ENCODE results near the gene AKAP8.
"Not testable (repeated sequence)": the region's sequence is repeated elsewhere in the genome, so short reads cannot be mapped to it uniquely, and the experiment has no call there.

The AKAP8 gene

GRCh38 chr19:15358918-15359317, 20.7 kb downstream of the AKAP8 start:
- no peak for DNase-seq (ENCODE audit: low read depth in 1 of 2, low spot score in 1 of 2)
- in situ Hi-C loops (cut with HindIII; ENCODE audit: low pct_unique_long_range_greater_than_20kb, low sequenced_read_pairs), result no loop called here
- no peak for TF ChIP-seq JUND (IDR thresholded peaks at IDR 0.05; ENCODE audit: low read depth)

GRCh38 chr19:15357906-15358305, 21.7 kb downstream of the AKAP8 start:
- in situ Hi-C loops (cut with HindIII; ENCODE audit: low pct_unique_long_range_greater_than_20kb, low sequenced_read_pairs), result no loop called here
- TF ChIP-seq JUND (IDR thresholded peaks at IDR 0.05; ENCODE audit: low read depth), result no peak
- no peak for DNase-seq (ENCODE audit: low read depth in 1 of 2, low spot score in 1 of 2)

DNA sequence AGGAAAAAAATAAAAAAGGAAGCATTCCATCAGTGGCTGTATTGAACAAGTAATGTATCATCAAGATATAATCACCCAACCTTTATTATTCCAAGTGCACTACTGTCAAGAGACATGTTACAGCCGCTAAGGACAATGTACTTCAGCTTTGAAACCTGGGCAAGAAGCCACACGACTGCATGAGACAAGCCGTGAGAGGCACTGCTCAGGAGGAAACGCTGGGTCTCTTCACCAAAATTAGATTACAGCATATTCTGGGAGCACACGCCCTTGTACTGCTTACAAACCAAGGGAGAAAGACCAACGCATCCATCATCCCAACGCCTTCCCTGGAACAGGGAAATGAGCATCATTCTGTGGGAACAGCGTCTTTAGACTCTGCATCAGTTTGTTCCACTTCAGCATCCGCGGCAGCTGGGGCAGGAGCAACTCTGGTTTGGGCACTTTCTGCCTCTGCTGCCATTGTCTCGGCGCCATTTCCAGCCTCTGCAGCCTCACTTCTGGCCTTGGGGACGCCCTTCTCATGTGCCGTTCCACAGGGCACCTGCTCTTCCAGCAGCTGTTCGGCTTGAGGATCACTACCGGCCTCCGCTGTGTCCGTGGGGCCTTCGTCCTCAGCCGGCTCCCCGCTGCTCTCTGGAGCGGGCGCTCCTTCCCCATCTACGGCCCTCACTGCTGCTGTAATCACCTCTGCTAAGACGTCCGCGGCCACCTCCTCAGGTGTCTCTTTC, 24.9 kb downstream of the AKAP8 start:
- in situ Hi-C loops (cut with HindIII; ENCODE audit: low pct_unique_long_range_greater_than_20kb, low sequenced_read_pairs), result no loop called here
- no peak for TF ChIP-seq JUND (IDR thresholded peaks at IDR 0.05; ENCODE audit: low read depth)
- DNase-seq (ENCODE audit: low read depth in 1 of 2, low spot score in 1 of 2), result no peak

DNA sequence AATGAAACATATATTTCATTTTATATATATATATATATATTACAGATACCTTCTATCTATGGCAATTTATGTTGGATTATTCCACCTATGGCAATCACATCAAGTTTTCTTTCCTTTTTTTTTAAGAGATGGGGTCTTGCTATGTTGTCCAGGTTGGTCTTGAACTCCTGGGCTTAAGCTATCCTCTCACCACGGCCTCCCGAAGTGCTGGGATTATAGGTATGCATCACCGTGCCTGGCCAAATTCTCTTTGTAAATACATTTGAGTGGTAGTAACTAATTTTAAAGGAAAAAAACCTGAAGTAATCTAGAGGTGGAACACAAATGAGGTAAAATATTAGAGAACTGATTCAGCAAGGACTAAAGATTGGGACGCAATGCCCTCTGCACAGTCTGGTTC, 25.7 kb downstream of the AKAP8 start:
- in situ Hi-C loops (cut with HindIII; ENCODE audit: low pct_unique_long_range_greater_than_20kb, low sequenced_read_pairs), result no loop called here
- no peak for TF ChIP-seq JUND (IDR thresholded peaks at IDR 0.05; ENCODE audit: low read depth)
- no peak for DNase-seq (ENCODE audit: low read depth in 1 of 2, low spot score in 1 of 2)

DNA sequence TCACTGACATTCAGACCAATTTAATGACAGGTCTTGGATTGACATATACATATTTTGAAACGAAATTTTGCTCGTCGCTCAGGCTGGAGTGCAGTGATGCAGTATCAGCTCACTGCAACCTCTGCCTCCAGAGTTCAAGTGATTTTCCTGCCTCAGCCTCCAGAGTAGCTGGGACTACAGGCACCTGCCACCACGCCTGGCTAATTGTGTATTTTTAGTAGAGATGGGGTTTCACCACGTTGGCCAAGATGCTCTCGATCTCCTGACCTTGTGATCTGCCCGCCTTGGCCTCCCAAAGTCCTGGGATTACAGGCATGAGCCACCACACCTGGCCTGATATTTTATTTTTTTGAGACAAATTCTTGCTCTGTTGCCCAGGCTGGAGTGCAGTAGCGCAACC, 27.1 kb downstream of the AKAP8 start:
- in situ Hi-C loops (cut with HindIII; ENCODE audit: low pct_unique_long_range_greater_than_20kb, low sequenced_read_pairs); DNase-seq (ENCODE audit: low read depth in 1 of 2, low spot score in 1 of 2): not testable (repeated sequence)

GRCh38 chr19:15341328-15341727, 38.3 kb downstream of the AKAP8 start:
- in situ Hi-C loops (cut with HindIII; ENCODE audit: low pct_unique_long_range_greater_than_20kb, low sequenced_read_pairs); DNase-seq (ENCODE audit: low read depth in 1 of 2, low spot score in 1 of 2): not testable (repeated sequence)

DNA sequence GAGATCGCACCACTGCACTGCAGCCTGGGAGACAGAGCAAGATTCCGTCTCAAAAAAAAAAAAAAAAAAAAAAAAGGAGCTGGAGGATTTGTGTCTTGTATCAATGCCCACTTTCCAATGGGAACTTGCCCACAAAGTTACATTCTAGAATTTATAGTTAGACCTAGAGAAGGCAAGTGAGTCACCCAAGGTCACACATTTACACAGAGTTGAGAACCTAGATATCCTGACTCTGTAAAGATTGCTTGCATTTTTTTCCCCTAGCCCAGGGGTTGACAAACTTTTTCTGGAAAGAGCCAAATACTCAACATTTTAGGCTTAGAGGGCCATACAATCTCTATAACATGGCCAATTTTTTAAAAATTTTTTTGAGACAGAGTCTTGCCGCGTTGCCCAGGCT, 39.5 kb downstream of the AKAP8 start:
- no peak for DNase-seq (ENCODE audit: low read depth in 1 of 2, low spot score in 1 of 2)
- in situ Hi-C loops (cut with HindIII; ENCODE audit: low pct_unique_long_range_greater_than_20kb, low sequenced_read_pairs), result no loop called here
- no peak for TF ChIP-seq JUND (IDR thresholded peaks at IDR 0.05; ENCODE audit: low read depth)

- no peak for TF ChIP-seq JUND (IDR thresholded peaks at IDR 0.05; ENCODE audit: low read depth)
- DNase-seq (ENCODE audit: low read depth in 1 of 2, low spot score in 1 of 2), result no peak
- in situ Hi-C loops (cut with HindIII; ENCODE audit: low pct_unique_long_range_greater_than_20kb, low sequenced_read_pairs), result no loop called here
Measured at GRCh38 chr19:15337202-15337601, 42.4 kb downstream of the AKAP8 start.

DNA sequence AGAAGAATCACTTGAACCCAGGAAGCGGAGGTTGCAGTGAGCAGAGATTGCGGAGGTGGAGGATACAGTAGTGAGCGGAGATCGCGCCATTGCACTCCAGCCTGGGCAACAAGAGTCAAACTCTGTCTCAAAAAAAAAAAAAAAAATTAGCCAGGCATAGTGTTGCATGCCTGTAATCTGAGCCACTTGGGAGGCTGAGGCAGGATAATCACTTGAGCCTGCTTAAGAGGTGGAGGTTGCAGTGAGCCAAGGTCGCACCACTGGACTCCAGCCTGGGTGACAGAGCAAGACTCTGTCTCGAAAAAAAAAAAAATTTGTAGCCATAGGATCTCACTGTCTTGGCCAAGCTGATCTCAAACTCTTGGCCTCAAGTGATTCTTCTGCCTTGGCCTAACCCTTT, 43.6 kb downstream of the AKAP8 start:
- DNase-seq (ENCODE audit: low read depth in 1 of 2, low spot score in 1 of 2); in situ Hi-C loops (cut with HindIII; ENCODE audit: low pct_unique_long_range_greater_than_20kb, low sequenced_read_pairs): not testable (repeated sequence)

DNA sequence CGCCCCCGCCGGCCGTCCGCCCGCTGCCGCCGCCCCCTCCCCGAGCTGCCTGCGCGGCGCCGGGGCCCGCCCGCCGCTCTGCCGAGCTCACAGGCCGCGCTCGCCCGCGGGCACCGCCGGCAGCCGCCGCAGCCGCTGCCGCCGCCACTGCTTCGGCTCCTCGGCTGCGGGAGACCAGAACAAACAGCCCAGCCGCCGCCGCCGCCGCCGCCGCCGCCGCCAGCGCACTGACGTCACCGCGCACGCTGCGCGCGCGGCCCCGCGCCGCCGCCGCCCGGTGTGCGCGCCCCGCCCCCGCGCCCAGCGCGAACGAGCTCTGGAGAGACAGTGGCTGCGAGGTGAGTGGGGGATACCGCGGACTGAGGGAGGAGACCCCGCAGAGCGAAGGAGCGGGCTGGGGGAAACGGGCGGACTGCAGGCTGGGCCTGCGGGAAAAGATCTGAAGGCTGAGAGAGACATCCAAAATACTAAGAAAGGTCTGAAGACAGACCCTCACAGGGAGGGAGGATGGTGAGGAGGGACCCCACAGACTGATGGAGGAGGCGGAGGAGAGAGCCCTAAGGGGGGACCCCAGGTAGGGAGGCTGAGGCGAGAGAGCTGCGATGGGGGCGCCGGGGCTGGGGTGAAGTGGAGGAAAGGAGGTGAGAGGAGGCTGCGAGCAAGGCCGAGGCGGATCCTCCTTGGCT, 47.1 kb downstream of the AKAP8 start, which contains the start of gene BRD4:
Gene BRD4, minus strand, starts transcription at position 229 of the 686 bp plus-strand sequence. CDS start 59,440 bp downstream, outside the sequence.
- in situ Hi-C loops (cut with HindIII; ENCODE audit: low pct_unique_long_range_greater_than_20kb, low sequenced_read_pairs), result no loop called here
- peak; percentile 64 to 81 for DNase-seq (ENCODE audit: low read depth in 1 of 2, low spot score in 1 of 2)
- no peak for TF ChIP-seq JUND (IDR thresholded peaks at IDR 0.05; ENCODE audit: low read depth)

DNA sequence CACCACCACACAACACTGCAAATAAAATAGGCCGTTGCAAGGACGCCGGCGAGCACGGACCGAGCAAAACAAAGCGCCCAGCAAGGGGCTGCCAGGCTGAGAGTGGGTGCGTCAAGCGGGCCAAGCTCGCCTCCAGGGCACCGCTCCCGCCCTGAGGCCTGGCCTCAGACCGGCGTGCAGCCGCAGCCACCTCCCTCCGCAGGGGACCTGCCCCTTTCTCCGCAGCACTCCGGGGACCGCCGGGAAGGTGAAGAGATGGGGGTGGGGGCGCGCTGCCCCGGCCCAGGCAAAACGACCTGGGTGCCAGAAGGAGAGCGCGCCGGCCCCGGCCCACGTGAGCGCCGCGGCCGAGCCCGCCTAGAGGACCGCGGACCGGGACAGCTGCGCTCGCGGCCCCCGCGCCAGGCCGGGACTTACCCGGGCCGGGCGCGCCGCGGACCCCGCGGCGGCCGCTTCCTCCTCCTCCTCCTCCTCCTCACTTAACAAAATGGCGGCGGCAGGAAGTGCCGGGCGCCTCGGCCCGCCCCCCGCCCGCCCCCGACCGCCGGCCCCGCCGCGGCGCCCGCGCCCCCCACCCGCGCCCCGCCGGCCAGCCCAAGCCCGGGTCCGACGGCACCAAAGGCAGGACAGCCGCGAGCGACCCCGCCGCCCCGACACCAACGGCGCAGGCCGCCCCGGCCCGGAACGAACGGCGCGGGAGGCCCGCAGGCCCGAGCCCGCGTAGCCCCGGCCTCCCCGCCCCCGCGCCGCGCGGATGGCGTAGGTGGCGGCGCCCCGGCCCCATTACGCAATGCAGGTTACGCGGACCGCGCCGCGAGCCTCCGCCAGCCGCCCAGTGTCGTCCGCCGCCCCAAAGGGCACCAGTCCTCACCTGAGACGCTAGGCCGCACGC, 47.9 kb downstream of the AKAP8 start:
- in situ Hi-C loops (cut with HindIII; ENCODE audit: low pct_unique_long_range_greater_than_20kb, low sequenced_read_pairs), result no loop called here
- no peak for TF ChIP-seq JUND (IDR thresholded peaks at IDR 0.05; ENCODE audit: low read depth)
- peak; percentile 43 to 44 for DNase-seq (ENCODE audit: low read depth in 1 of 2, low spot score in 1 of 2)

DNA sequence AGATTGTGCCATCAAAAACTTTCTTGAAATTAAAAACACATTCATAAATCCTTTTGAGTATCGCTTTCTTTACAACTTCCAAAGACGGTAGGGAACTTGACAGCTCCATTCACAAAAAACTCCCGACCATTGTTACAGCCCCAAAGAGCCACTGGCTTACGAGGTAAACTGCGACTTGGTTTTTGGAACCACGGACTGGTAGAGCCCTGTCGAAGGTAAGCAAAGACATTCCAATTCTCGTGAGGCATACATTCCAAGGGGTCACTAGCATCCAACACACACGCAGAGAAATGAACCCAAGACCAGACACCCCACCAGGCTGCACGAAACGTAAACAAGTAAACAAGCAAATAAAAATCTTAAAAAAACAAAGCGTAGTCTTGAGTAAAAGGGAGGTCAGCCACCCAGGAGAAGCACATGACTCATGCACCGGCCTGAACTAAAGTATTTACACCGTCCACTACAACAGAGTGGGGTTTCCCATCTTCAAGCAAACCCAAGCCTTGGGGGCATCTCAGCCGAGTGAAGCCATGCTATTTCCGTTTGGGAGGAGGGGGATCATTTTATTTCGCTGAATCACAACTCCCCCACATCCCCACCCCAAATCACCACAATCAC, 48.7 kb downstream of the AKAP8 start:
- TF ChIP-seq JUND (IDR thresholded peaks at IDR 0.05; ENCODE audit: low read depth), result no peak
- DNase-seq (ENCODE audit: low read depth in 1 of 2, low spot score in 1 of 2), result peak; percentile 45 to 50
- in situ Hi-C loops (cut with HindIII; ENCODE audit: low pct_unique_long_range_greater_than_20kb, low sequenced_read_pairs), result no loop called here

Data from T47D (cell line).